NCI-H748 treated with DMSO at 0.1 percent for 48 hours (cell line): ENCODE results near the gene PARP12.

ENCODE experiments used
- DNase-seq: peaks from one replicate; lab custom pipeline; 2025; lab: John Stamatoyannopoulos, UW

PARP12 gene

DNA sequence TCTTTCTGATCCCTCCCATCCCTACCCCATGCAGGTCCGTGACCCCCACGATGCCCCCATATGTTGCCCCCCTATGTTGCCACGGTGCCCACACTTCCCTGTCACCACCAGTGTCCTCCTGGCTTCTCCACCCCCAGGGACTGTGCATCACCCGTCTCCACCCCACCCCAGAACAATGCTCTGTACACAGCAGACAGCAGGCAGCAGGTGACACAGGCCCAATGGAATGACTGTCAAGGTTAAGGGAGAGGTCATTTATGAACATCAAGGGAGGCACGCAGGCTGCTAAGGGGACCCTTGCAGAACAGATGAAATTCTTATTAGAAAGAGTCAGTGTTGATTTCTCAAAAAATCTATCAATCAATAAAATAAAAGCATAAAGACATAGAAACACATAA is 71.5 kb downstream of the PARP12 start:
- DNase-seq: no peak

GRCh38 chr7:139990571-139991268 is 72.0 kb downstream of the PARP12 start:
- DNase-seq: no peak

DNA sequence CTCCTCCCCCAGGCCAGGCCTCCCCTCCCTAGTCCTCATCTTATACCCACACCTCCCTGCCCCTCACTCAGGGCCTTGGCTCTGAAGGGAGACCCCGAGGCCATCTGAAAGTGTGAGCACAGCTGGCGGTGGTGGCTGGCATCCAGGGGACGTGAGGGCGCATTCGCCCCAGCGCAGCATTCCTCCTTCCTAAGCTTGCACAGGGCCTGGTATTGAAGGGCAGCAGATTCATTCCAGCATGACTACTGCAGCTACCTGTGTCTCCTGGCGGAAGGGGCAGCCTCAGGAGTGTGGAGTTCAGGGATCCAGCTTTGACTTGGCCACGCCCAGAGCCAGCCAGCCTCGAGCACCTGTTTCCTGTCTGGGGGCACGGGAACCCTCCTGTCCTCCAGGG is 72.6 kb downstream of the PARP12 start:
- no peak for DNase-seq

- no peak for DNase-seq
Measured at GRCh38 chr7:139989366-139990141, 73.2 kb downstream of the PARP12 start.

DNA sequence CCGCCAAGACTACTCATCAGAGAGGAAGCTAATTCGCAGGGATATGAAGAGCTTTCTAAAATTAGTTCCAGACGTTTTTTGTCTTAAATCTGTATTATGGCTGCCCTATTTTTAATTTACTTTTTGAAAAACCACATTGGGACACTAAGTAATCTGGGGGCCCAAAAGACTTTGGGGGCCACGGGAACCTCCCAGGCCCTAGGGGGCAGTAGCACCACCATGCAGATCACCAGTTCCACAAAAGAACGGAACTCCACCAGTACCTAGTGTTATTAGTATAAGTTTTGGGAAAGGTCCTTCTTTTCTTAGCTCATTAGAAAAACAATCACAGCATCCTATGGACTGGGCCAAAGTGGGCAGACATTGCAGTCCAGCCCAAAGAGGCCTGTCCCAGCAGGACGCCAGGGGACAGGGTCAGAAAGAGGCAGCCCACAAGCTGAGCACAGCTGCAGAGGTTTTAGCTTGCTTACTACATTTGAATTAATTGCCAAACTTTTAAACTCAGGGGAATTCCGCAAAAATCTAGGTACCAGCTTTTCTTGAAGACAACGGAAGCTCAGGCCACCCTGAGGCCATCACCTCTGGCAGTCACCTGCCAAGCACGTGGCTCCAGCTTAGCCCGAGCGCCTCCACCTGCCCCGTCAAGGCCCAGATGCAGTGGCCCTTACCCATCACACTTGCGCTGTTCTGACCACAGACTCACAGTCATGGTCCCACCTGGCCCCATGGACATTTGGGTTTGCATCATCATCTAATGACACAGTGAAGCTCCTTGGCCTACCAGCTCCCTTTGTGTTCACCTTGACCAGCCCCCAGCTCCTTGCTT is 74.8 kb downstream of the PARP12 start:
- no peak for DNase-seq

DNA sequence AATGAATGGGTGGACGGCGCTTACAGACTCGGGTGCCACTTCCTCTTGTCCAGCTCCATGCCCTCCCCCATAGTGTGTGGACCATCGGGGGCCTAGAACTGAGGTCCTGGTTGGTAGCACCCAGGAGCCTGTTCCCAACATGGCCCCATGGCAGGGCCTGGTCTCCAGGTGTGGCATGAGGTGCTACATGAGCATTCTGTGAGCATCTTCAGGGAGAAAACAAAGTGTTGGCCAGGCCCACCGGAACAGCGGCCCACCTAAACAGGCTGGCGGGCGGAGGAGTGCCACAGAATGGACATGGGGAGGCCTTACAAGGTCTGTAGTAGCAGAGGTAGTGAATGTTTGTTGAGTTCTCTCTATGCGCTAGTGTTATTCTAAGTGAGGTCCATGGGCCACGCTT is 76.9 kb downstream of the PARP12 start:
- no peak for DNase-seq

GRCh38 chr7:139984642-139985539 is 77.9 kb downstream of the PARP12 start:
- no peak for DNase-seq

GRCh38 chr7:139982927-139983920 is 79.5 kb downstream of the PARP12 start:
- no peak for DNase-seq

DNA sequence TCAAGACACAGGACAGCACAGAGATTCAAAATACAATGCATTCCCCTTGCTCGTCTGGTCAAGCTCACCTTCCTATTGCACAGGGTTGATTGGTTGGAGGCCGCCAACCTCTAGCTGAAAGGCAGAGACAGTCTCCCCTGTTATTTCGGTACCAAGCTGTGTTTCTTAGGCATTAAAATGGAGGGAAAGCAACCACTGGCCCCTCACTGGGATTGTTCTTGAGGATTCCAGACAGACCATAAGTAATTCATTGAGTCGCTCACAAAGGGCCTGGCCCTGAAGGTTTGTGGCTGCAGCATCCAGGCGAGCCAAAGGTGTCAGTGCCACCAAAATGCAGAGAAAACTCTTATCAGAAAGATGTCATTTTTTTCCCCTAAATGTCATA is 81.2 kb downstream of the PARP12 start:
- no peak for DNase-seq

DNA sequence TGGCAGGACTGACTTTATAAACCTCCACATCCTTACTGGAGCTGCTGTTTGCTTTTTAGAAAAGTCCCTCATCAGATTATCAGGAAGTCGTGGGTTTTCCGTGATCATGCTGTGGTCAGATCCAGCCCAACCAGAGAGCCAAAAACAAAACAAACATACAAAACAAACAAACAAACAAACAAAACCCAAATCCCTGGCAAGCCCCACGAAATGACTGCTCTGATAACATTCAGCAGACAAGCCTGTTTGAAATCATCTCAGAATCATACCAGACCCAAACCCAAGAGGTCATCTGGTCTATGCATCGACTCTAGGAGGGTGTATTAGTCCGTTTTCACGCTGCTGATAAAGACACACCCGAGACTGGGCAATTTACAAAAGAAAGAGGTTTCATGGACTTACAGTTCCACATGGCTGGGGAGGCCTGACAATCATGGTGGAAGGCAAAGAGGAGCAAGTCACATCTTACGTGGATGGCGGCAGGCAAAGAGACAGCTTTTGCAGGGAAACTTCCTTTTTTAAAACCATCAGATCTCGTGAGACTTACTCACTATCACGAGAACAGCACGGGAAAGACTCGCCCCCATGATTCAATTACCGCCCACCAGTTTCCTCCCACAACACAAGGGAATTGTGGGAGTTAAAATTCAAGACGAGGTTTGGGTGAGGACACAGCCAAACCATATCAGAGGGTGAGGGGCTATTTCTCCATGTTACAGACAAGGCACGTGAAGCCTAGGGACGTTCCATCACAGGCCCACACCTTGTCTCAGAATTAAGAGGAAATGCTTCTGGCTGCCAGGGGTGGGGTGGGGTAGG is 85.7 kb downstream of the PARP12 start:
- no peak for DNase-seq

DNA sequence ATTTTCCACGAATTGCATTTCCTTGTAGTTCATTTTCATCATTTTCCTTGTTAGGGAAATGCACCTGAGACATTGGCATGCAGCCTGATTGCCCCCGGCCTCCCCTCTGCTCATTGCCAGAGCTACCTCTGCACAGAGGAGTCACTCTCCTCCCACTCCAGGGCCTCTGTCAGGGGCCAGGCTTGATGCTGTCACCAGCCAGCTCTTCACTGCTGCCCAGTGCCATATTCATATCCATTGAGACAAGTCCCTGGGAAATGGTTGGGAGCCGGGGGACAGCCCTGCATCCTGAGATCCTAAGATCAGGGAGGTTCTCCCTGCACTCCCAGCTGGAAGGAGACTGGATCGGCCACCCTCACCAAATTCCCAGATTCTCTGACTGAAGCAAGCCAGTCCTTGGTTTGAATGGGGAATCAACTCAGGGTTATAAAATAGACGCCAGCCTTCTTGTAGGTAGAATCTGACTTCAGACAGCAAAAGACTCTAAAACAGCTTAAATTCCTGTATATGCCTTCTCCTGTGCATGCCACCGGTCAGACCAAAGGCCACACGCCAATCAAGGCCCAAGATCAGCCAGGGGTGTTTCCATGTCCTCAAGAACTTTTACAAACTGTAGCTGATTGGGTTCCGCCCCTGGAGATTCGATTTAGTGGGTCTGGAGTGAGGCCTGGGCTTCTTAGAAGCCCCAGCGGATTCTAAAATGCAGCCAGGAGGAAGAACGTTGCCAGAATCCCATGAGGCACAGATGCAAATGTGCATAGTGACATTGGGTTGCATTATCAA is 86.5 kb downstream of the PARP12 start:
- no peak for DNase-seq

DNA sequence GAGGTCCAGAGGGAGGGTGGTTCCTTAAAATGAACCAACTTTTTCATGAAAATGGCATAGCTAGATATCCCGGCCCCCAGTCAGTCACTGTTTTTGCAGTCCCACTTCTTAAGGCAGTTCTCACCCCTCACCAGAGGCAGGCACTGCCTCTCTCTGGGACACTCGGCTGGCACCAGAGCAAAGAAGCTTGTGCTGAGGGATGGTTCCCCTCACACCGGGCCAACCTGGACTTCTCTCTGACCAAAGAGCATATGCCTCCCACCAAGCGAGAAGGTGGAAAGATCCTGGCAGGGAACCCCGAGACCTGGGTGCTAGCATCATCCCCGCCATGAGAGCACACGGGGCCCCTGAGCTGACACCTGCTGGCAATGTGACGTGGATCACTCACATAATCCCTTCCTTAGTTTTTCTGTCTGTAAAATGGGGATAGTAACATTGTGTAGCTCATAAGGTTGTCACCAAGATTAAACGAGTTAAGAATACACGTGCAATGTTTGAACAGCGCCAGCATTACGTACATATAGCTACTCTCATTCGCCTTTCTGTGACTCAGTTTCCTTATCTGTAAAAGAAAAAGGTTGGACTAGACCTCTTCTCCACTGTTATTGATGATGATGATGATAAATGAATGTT is 88.5 kb downstream of the PARP12 start:
- no peak for DNase-seq
